ENCODE results near the gene ALOX15. TPM values are rescaled to one million over a fixed set of nuclear protein-coding genes. Genes with fewer than 3 reads are reported as not detected.
"Not testable (repeated sequence)": the region's sequence is repeated elsewhere in the genome, so short reads cannot be mapped to it uniquely, and the experiment has no call there.

ALOX15 gene
- total and polyA plus RNA-seq, 8 donors = 0.15 to 4.8 (median 3.4) TPM

DNA sequence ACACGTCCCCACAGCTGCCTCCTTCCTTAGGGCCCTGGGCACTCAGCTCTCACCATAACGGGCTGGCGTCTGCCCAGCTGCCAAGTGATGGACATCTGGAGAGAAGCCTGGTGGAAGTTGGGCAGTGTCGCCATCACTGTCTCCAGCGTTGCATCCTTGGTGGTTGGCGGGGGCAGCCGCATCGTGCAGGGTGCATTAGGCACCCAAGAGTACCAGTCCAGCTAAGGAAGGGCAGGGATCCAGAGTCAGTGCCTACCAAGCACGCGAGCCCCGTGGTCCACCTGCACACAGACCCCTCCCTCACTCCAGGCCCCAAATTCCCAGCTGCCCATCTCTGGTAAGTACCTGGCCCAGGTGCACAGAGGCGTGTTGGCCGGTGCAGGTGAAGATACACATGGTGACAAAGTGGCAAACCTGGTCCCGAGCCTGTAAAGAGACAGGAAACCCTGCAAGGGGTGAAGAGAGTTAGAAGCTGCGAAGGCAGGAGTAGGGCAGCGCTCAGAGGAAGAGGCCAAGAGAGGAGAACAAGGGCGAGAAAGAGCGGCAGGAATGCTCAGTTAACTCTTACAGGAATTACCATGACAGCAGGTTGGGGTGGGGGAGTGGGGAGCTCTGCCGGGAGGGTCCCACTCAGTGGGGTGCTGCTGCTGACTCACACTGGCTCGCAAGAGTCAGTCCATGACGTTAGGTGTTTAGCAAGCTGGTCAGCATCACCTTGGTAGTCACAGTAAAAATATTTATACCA is 9.5 kb downstream of the ALOX15 start:
- no peaks in the 10 kb centered on the region for H3K36me3 ChIP-seq
- no peak for ATAC-seq
- no peak for TF ChIP-seq CTCF (IDR thresholded peaks at IDR 0.05)
- H3K4me3 ChIP-seq = no peak overlapping the region
- intact Hi-C loops (cut with DNase I) = loop anchor here in 1 of 2 donors (5.0 kb wide), 1 partner anchor 65 kb away; no protein-coding TSS in a partner anchor
- H3K9me3 ChIP-seq = no peaks in the 10 kb centered on the region
- H3K27ac ChIP-seq = no peak overlapping the region
- H3K4me1 ChIP-seq = peaks cover 0 to 15% of the 10 kb centered on the region in 2 donors
- peaks cover 8 to 40% of the 10 kb centered on the region in 2 donors for H3K27me3 ChIP-seq
- peak in 1 of 4 donors; percentile 30 for DNase-seq

GRCh38 chr17:4631431-4631830 is 10.0 kb downstream of the ALOX15 start:
- ATAC-seq (no peak), DNase-seq (peak in 1 of 4 donors; percentile 28)
- H3K4me1 ChIP-seq = peaks cover 0 to 12% of the 10 kb centered on the region in 2 donors
- H3K27ac ChIP-seq = no peak overlapping the region
- H3K9me3 ChIP-seq = no peaks in the 10 kb centered on the region
- no peak for TF ChIP-seq CTCF (IDR thresholded peaks at IDR 0.05)
- H3K27me3 ChIP-seq = peaks cover 8 to 34% of the 10 kb centered on the region in 2 donors
- H3K4me3 ChIP-seq = no peak overlapping the region
- H3K36me3 ChIP-seq = no peaks in the 10 kb centered on the region
- intact Hi-C loops (cut with DNase I) = loop anchor here in 1 of 2 donors (5.0 kb wide), 1 partner anchor 64 kb away; no protein-coding TSS in a partner anchor

GRCh38 chr17:4626734-4627256 is 14.7 kb downstream of the ALOX15 start:
- Histone ChIP-seq H3K9me3 (peaks cover 0 to 5% of the 10 kb centered on the region in 2 donors), H3K4me1 (peaks cover 5 to 8% of the 10 kb centered on the region in 2 donors), H3K27ac (no peak overlapping the region), H3K27me3 (peaks cover 0 to 8% of the 10 kb centered on the region in 2 donors), H3K4me3 (no peak overlapping the region), H3K36me3 (no peaks in the 10 kb centered on the region)
- intact Hi-C loops (cut with DNase I) = no loop called here
- no peak for ATAC-seq
- TF ChIP-seq CTCF (IDR thresholded peaks at IDR 0.05) = no peak
- peak in 1 of 4 donors; percentile 13 for DNase-seq

DNA sequence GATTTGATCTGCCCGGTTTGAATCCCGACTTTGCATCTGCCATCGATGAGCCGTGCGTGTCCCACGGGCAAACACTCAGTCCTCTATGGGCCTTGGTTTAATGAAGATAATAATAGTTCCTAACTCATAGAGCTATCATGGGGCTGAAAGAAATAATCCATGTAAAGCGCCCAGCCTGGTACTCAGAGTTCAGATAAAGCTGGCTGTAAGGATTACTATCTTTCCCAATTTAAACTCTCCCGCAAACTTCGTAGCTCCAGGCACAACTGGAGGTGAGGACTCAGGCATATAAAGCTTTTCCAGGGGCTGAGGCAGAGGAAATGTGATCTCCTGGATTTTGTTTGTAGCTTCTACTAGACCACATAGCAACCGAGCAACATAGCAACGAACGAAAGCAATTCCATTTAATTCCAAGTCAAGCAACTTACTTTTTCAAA is 16.3 kb downstream of the ALOX15 start:
- DNase-seq = peak in 1 of 4 donors; percentile 78
- no peaks in the 10 kb centered on the region for H3K36me3 ChIP-seq
- peaks cover 0 to 5% of the 10 kb centered on the region in 2 donors for H3K9me3 ChIP-seq
- H3K4me1 ChIP-seq = peaks cover 5 to 8% of the 10 kb centered on the region in 2 donors
- H3K4me3 ChIP-seq = no peak overlapping the region
- no peak overlapping the region for H3K27ac ChIP-seq
- peaks cover 0 to 3% of the 10 kb centered on the region in 2 donors for H3K27me3 ChIP-seq
- TF ChIP-seq CTCF (IDR thresholded peaks at IDR 0.05) = no peak
- ATAC-seq = peak; percentile 83
- intact Hi-C loops (cut with DNase I) = no loop called here

GRCh38 chr17:4624451-4624911 is 17.0 kb downstream of the ALOX15 start:
- ATAC-seq; H3K36me3 ChIP-seq; H3K9me3 ChIP-seq; H3K4me1 ChIP-seq; DNase-seq; H3K27ac ChIP-seq; intact Hi-C loops (cut with DNase I); H3K27me3 ChIP-seq; H3K4me3 ChIP-seq: not testable (repeated sequence)
